Type B pancreatic cell (in vitro differentiated cells): ENCODE results near the gene KLF9. TPM values are rescaled to one million over a fixed set of nuclear protein-coding genes. Genes with fewer than 3 reads are reported as not detected.
A peak's percentile ranks its signal among the peaks of the same experiment; 100 is the strongest.

Experiments
- DNase-seq: peaks from one replicate; pipeline ENCODE4 v3.0.0; 2021; ENCODE audit warnings: mixed read lengths; ENCODE audit not compliant: unreplicated experiment; ENCODE audit errors: extremely low spot score
- H3K27ac Mint-ChIP-seq: 2 replicates; pipeline ENCODE4 v1.8.0; 2021; ENCODE audit warnings: mild to moderate bottlenecking, mixed read lengths
- H3K27me3 Mint-ChIP-seq: 2 replicates; pipeline ENCODE4 v1.8.0; 2021; ENCODE audit warnings: mixed read lengths
- H3K36me3 Mint-ChIP-seq: 2 replicates; pipeline ENCODE4 v1.8.0; 2021; ENCODE audit warnings: mixed read lengths
- H3K4me1 Mint-ChIP-seq: one replicate; pipeline ENCODE4 v1.8.0; 2021; ENCODE audit warnings: mixed read lengths; ENCODE audit not compliant: unreplicated experiment
- H3K4me3 Mint-ChIP-seq: 2 replicates; pipeline ENCODE4 v1.8.0; 2021; ENCODE audit warnings: mild to moderate bottlenecking, mixed read lengths
- H3K9me3 Mint-ChIP-seq: 2 replicates; pipeline ENCODE4 v1.8.0; 2021; ENCODE audit warnings: mixed read lengths
- CTCF ChIP-seq: fragments of 200-600 bp; sonication (generic); conservative IDR thresholded peaks from 2 replicates; pipeline ENCODE4 v1.5.0; 2021; ENCODE audit warnings: antibody characterized with exemption, mild to moderate bottlenecking
- total RNA-seq: library from RNA; stranded (reverse); gene quantifications from 2 replicates; pipeline ENCODE4 v1.2.1, GENCODE V29; 2021; ENCODE audit warnings: low replicate concordance

The KLF9 gene
- total RNA-seq, 1 donor from 2014 or later = 16.7 TPM

DNA sequence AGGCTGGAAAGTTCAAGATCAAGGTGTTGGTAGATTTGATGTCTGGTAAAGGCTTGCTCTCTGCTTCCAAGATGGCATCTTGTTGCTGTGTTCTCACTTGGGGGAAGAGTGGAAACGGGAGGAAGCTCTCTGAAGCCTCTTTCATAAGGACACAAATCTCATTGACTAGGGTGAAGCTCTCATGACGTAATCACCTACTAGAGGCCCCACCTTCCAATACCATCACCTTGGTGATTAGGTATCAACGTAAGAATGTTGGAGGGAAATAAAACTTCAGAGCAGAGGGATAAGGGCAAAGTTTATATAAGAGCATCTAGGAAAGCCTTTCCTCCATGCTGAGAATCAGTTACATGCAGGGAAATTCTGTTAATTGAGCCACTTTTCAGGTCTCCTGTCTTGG lies 15.4 kb upstream of the KLF9 start:
- no peak for TF ChIP-seq CTCF
- peaks cover 3% of the 10 kb centered on the region for H3K36me3 Mint-ChIP-seq
- no peak for DNase-seq
- H3K9me3 Mint-ChIP-seq = peaks cover 3% of the 10 kb centered on the region
- H3K27ac Mint-ChIP-seq = no peak overlapping the region
- no peaks in the 10 kb centered on the region for H3K4me1 Mint-ChIP-seq
- H3K27me3 Mint-ChIP-seq = no peaks in the 10 kb centered on the region
- no peak overlapping the region for H3K4me3 Mint-ChIP-seq

GRCh38 chr9:70428781-70429180 lies 14.3 kb upstream of the KLF9 start:
- no peak for TF ChIP-seq CTCF
- no peaks in the 10 kb centered on the region for H3K4me1 Mint-ChIP-seq
- no peak for DNase-seq
- peaks cover 4% of the 10 kb centered on the region for H3K36me3 Mint-ChIP-seq
- H3K27ac Mint-ChIP-seq = no peak overlapping the region
- H3K9me3 Mint-ChIP-seq = peaks cover 7% of the 10 kb centered on the region
- no peaks in the 10 kb centered on the region for H3K27me3 Mint-ChIP-seq
- no peak overlapping the region for H3K4me3 Mint-ChIP-seq

DNA sequence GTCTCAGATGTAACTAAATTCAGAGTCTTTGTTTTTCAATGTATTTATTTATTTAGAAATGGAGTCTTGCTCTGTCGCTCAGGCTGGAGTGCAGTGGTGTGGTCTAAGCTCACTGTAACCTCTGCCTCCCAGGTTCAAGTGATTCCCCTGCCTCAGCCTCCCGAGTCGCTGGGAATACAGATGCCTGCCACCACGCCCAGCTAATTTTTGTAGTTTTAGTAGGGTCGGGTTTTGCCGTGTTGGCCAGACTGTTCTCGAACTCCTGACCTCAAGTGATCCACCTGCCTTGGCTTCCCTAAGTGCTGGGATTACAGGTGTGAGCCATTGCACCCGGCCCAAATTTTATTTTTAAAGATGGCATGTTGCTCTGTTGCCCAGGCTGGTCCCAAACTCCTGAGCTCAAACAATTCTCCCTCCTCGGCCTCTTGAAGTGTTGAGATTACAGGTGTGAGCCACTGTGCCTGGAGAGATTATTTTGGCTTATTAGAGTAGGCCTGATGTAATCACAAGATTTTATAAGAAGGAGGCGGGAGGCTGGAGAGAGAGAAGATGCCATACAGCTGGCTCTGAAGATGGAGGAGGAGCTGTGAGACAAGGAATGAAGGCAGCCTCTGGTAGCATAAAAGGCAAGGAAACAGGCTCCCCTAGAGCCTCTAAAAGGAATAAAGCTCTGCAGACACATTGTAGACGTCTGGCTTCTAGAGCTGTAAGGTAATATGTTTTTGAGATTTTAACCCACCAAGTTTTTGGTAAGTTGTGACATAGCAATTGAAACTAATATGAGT lies 12.9 kb upstream of the KLF9 start:
- no peaks in the 10 kb centered on the region for H3K27me3 Mint-ChIP-seq
- peaks cover 4% of the 10 kb centered on the region for H3K36me3 Mint-ChIP-seq
- no peak overlapping the region for H3K4me3 Mint-ChIP-seq
- peaks cover 6% of the 10 kb centered on the region for H3K4me1 Mint-ChIP-seq
- DNase-seq = no peak
- TF ChIP-seq CTCF = no peak
- H3K27ac Mint-ChIP-seq = no peak overlapping the region
- peaks cover 7% of the 10 kb centered on the region for H3K9me3 Mint-ChIP-seq

- no peaks in the 10 kb centered on the region for H3K27me3 Mint-ChIP-seq
- peak overlapping the region; percentile 64 for H3K27ac Mint-ChIP-seq
- H3K4me1 Mint-ChIP-seq = peaks cover 21% of the 10 kb centered on the region
- no peak for TF ChIP-seq CTCF
- H3K9me3 Mint-ChIP-seq = peaks cover 7% of the 10 kb centered on the region
- no peak for DNase-seq
- no peak overlapping the region for H3K4me3 Mint-ChIP-seq
- peaks cover 4% of the 10 kb centered on the region for H3K36me3 Mint-ChIP-seq
Observed at GRCh38 chr9:70425192-70425591, 10.7 kb upstream of the KLF9 start.

DNA sequence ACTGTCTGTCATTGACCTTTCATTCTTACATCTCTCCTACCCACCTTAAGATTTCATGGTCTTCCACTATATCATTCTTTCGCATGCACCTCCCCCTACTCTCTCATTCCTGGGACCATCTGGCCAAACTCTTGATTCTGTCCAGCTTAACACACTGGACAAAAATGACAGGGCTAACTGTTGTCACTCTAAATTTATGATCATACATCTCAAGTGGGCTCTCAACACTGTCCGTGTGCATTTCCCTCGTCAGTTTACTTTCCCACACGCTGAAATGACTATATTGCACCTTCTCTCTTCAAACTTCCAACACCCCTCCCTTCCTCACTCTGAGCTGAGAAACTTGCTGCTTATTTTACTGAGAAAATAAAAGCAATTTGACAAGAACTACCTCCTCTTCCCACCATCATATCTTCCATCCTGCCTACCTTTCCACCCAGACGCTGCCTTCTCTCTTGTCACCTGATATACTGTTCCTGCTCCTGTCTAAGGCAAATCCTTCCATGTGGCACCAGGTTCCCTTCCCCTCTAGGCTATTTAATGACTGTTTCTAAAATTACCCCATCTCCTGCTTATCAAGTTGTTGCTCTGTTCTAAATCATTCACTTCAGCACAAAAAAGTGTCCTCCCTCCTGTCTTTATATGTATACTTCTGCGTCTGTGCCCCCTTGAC lies 8.1 kb upstream of the KLF9 start:
- Mint-ChIP-seq H3K9me3 (peaks cover 7% of the 10 kb centered on the region), H3K4me3 (peak overlapping the region; percentile 98), H3K36me3 (peaks cover 4% of the 10 kb centered on the region), H3K4me1 (peaks cover 21% of the 10 kb centered on the region), H3K27me3 (no peaks in the 10 kb centered on the region), H3K27ac (peak overlapping the region; percentile 100)
- TF ChIP-seq CTCF = no peak
- no peak for DNase-seq
